Measurements from ENCODE around the gene COL28A1.

Gene COL28A1

DNA sequence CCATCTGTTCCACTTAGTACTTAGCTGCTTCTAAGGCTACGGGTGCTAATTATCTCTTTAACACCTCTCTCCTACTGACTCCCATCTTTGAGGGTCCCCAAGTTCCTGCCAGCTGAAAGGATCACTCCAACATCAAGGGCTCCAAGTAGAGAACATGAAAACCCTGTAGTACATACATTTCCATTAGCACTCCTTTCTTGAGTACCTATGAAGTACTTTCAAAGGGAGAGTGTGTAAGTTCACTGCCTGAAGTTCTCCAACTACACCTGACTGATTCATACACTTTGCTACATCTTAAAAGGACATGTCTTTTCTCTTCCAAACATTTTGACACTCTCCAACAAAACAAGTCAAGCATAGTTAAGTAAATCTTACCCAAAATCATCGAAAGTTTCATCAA, 113.8 kb downstream of the COL28A1 start:
- TF ChIP-seq, protein P1, sequence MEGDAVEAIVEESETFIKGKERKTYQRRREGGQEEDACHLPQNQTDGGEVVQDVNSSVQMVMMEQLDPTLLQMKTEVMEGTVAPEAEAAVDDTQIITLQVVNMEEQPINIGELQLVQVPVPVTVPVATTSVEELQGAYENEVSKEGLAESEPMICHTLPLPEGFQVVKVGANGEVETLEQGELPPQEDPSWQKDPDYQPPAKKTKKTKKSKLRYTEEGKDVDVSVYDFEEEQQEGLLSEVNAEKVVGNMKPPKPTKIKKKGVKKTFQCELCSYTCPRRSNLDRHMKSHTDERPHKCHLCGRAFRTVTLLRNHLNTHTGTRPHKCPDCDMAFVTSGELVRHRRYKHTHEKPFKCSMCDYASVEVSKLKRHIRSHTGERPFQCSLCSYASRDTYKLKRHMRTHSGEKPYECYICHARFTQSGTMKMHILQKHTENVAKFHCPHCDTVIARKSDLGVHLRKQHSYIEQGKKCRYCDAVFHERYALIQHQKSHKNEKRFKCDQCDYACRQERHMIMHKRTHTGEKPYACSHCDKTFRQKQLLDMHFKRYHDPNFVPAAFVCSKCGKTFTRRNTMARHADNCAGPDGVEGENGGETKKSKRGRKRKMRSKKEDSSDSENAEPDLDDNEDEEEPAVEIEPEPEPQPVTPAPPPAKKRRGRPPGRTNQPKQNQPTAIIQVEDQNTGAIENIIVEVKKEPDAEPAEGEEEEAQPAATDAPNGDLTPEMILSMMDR (conservative IDR thresholded peaks at IDR 0.05): no peak
- no peak overlapping the region for H3K27ac ChIP-seq

DNA sequence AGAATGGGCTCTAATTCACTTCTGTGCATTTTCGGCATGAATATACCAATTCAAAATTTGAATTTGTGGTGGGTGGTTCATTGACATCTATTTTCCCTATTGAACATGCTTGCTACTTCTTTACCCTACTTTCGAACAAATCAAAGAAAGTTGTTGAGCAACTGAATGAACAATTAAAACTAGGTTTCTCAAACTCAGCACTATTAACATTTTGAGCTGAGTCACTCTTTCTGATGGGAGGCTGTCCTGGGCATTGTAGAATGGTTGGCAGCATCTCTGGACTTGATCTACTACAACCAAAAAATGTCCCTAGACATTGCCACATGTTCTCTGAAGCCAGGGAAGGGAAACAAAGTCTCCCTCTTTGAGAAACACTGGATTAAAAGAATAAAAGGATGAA, 116.7 kb downstream of the COL28A1 start:
- TF ChIP-seq, protein P1 (conservative IDR thresholded peaks at IDR 0.05): no peak

DNA sequence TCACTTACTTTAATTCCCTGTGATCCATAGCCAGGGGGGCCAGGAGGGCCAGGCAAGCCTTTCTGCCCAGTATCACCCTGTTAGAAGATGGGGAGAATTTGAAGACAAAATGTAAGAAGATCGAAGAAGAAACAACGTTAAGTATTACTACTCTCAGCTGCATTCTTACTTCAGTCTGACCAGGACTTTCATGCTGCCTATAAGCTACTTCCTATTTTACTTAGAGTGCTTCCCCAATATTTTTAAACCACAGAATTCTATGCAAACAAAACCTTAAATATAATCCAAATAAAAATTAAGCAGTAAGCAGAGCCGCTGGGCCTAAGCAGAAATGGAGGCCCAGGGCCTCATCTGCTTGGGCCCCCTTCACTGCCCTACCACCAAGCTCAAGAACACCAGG, 117.8 kb downstream of the COL28A1 start:
- H3K27ac ChIP-seq: no peak overlapping the region
- TF ChIP-seq, protein P1 (conservative IDR thresholded peaks at IDR 0.05): no peak

More for the DNA sequence above, 116.7 kb downstream of the COL28A1 start:
- no peak overlapping the region for H3K27ac ChIP-seq

DNA sequence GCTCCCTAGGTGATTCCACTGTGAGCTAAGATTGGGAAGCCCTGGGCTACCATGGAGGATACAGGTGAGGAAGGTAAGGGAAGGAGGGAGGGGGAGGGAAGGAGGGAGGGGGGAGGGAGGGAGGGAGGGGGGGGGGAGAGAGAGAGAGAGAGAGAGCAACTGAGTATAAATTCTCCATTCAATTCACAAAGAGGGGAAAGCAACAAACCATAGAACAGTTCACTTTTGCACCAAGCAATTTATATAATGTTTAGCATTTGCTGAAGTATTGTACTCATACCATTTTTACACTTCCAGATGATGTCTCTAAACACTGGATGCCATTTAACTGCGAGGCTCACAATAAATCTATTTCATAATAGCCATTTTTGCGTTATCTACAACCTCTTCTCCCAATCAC, 118.3 kb downstream of the COL28A1 start:
- no peak overlapping the region for H3K27ac ChIP-seq
- TF ChIP-seq, protein P1 (conservative IDR thresholded peaks at IDR 0.05): no peak

DNA sequence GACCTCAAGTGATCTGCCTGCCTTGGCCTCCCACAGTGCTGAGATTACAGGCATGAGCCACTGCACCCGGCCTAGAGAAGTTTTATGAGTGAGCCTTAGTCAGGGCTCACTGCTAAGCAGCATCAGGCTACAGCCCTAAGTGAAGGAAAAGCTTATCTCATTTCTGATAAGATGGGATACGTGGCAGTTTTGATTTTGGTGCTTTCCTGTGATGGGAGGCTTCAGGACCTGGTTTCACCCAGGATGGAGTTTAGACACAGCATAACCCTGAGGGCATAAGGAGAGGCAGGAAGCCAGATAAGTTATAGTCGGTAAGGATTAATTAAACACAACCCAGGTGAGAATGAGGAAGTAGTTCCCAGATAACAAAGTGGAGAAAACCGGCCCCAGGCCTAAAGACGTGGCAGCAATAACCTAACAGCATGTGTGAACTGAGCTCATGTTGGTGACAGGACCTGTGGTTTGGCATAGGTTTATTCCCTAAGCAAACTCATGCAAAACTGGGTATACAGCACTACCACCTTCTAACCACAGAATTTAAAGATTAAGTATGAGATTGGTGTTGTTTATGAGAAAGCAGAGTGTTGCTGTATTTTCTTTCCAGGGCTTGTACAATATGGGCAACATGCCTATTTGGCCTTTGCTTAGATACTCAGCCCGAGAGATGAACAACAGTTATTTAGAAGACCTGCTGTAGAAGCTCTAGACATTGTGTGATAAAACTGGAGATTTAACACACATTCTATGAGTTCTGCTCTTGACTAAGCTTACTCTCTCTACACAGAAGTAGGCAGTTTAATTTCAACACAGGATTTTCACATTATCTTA, 119.4 kb downstream of the COL28A1 start:
- TF ChIP-seq, protein P1 (conservative IDR thresholded peaks at IDR 0.05): no peak
- H3K27ac ChIP-seq: no peak overlapping the region

DNA sequence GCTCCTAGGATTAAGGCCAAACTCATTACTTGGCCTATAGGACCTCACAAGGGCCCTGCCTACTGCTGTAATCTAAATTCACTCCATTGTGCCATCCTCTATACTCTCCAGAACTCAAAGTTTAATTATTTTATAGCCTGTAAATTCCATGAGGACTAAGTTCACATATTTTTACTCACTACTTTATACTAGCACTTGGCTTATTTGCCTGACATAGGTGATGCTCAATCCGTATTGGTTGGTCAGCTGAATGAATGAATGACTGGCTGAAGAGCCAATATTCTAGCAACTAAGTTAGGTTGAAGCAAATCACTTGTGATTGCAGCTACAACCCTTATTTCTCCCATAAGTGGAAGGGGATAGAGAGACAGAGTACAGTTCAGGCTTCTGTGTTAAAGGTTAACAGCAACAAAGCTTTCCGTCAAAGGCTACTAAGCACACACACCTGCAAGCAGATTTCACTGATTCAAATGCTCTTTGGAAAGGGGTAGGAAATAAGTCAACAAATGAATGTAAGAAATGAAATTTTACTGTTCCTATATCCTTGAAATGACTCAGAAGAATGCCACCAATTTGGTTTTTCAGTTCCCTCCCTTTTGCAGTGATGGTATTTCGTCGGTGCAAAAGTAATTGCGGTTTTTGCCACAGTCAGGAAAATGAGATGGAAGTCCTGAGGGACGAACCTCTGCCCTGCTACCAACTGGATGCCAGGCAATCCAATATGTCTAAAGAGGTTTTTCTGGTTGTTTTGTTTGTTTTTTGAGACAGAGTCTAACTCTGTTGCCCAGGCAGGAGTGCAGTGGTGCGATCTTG, 120.7 kb downstream of the COL28A1 start:
- H3K27ac ChIP-seq: no peak overlapping the region
- TF ChIP-seq, protein P1 (conservative IDR thresholded peaks at IDR 0.05): no peak

DNA sequence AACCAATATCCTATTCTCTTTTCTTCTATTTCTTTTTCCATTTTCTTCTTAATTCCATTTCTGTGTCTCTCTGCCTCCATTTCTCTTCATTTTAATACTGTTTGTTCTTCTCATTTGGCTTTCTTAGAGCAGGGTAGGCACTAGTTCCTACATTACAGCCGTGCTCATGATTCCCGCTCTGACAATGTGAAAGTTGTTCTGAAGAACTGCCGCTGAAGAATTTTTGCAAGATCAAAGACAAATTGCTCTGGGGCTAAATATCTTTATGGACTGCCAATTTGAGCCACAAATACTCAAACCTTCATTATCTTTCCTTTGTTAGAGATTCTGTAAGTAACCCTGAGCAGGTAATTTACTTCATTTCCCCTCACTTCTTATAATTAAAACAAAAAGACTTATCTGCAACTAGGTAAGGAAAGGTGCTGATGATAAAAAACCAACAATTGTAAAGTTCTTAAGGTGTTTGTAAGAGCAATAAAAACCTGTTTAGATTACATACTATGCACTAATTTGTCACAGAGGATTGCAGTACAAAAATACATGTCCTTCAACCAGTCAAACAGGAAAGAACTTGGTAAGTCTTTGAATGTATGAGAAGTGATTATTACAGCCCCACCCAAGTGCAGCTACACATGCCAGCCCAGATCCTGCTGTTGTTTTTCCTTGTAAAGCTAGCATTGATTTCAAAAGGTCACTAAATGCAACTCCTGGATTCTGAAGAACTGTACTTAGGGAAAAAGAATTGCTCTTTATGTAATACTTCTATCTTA, 127.5 kb downstream of the COL28A1 start:
- TF ChIP-seq, protein P1 (conservative IDR thresholded peaks at IDR 0.05): no peak
- no peak overlapping the region for H3K27ac ChIP-seq
